A549 (cell line): ENCODE data around the gene MIEF1. TPM values are rescaled to one million over a fixed set of nuclear protein-coding genes. Genes with fewer than 3 reads are reported as not detected.

Experiments
- CBX2 ChIP-seq: fragments of 200-600 bp; sonication (generic); IDR thresholded peaks from 2 replicates; pipeline ENCODE4 v1.6.1; 2016; ENCODE audit warnings: low read depth, mild to moderate bottlenecking, borderline replicate concordance
- CTCF ChIP-seq: fragments of >200 bp; sonication (Bioruptor Twin); formaldehyde crosslinking; IDR thresholded peaks from 3 replicates; pipeline ENCODE4 v1.5.1; 2016
- EHMT2 ChIP-seq: fragments of 200-600 bp; sonication (generic); IDR thresholded peaks from 2 replicates; pipeline ENCODE4 v1.6.1; 2016; ENCODE audit warnings: antibody characterized with exemption, low read depth, mild to moderate bottlenecking, moderate library complexity
- NPAS2 ChIP-seq: fragments of 250-450 bp; sonication (Bioruptor Pico); IDR thresholded peaks from 2 replicates; pipeline ENCODE4 v1.8.0; 2022; ENCODE audit warnings: mild to moderate bottlenecking, moderate library complexity, borderline replicate concordance
- POLR2A ChIP-seq: IDR thresholded peaks from 2 replicates; pipeline ENCODE4 v1.6.1; 2012; ENCODE audit warnings: mild to moderate bottlenecking, low read length
- RNF2 ChIP-seq: fragments of 200-600 bp; sonication (generic); IDR thresholded peaks from 2 replicates; pipeline ENCODE4 v1.6.1; 2016; ENCODE audit warnings: low read depth, mild to moderate bottlenecking, antibody characterized with exemption, moderate library complexity, borderline replicate concordance
- polyA plus RNA-seq, 4 experiments: library from polyadenylated mRNA; depleted of rRNA in 3 of 4; stranded (reverse); fragments of >200 nt; fragmentation: RNase III in 1 of 4; extraction: RNeasy Plus Mini Kit Qiagen cat#74134 plus additional on column Dnase treatment in 1 of 4; gene quantifications; 2 replicates in 3 of 4; 3 replicates in 1 of 4; pipeline ENCODE4 v1.2.3, GENCODE V29; 2011 to 2017

The MIEF1 gene
- polyA plus RNA-seq, 2 of the 4 experiments (the other 2 are of a cell fraction): 18.8 to 20.5 TPM

- TF ChIP-seq CTCF (no peak), EHMT2 (no peak), RNF2 (no peak), CBX2 (no peak), POLR2A (no peak), NPAS2 (CRISPR knock-in tag) (no peak)
Measured at GRCh38 chr22:39567135-39567946, 65.3 kb downstream of the MIEF1 start (continued).

Other genes starting within 250 kb of the MIEF1 start
- gene RPL3, start 182.7 kb upstream of the MIEF1 start, polyA plus RNA-seq (2011; rRNA removed): 1,852 and 1,921 TPM in 2 replicates
- gene RPL3, start 182.7 kb upstream of the MIEF1 start, polyA plus RNA-seq (2017; fragmentation: RNase III; extraction: RNeasy Plus Mini Kit Qiagen cat#74134 plus additional on column Dnase treatment): 1,908 to 2,151 TPM (median 1,965 TPM) in 3 replicates
- gene SYNGR1, start 152.3 kb upstream of the MIEF1 start, polyA plus RNA-seq (2011; rRNA removed): 6.7 and 7.9 TPM in 2 replicates
- 10.9 to 14.5 TPM (median 11.7 TPM) in 3 replicates for gene SYNGR1, start 152.3 kb upstream of the MIEF1 start, polyA plus RNA-seq (2017; fragmentation: RNase III; extraction: RNeasy Plus Mini Kit Qiagen cat#74134 plus additional on column Dnase treatment)
- 10.4 and 11.3 TPM in 2 replicates for gene TAB1, start 102.5 kb upstream of the MIEF1 start, polyA plus RNA-seq (2011; rRNA removed)
- gene TAB1, start 102.5 kb upstream of the MIEF1 start, polyA plus RNA-seq (2017; fragmentation: RNase III; extraction: RNeasy Plus Mini Kit Qiagen cat#74134 plus additional on column Dnase treatment): 8.7 to 10.5 TPM (median 9.9 TPM) in 3 replicates
- 0.62 and 0.65 TPM in 2 replicates for gene MGAT3, start 45.3 kb upstream of the MIEF1 start, polyA plus RNA-seq (2011; rRNA removed)
- gene MGAT3, start 45.3 kb upstream of the MIEF1 start, polyA plus RNA-seq (2017; fragmentation: RNase III; extraction: RNeasy Plus Mini Kit Qiagen cat#74134 plus additional on column Dnase treatment): 0.64 to 0.84 TPM (median 0.70 TPM) in 3 replicates
- 557 and 593 TPM in 2 replicates for gene ATF4, start 18.3 kb downstream of the MIEF1 start, polyA plus RNA-seq (2011; rRNA removed)
- 242 to 249 TPM (median 242 TPM) in 3 replicates for gene ATF4, start 18.3 kb downstream of the MIEF1 start, polyA plus RNA-seq (2017; fragmentation: RNase III; extraction: RNeasy Plus Mini Kit Qiagen cat#74134 plus additional on column Dnase treatment)
- 47.9 and 51.1 TPM in 2 replicates for gene RPS19BP1, start 30.5 kb downstream of the MIEF1 start, polyA plus RNA-seq (2011; rRNA removed)
- gene RPS19BP1, start 30.5 kb downstream of the MIEF1 start, polyA plus RNA-seq (2017; fragmentation: RNase III; extraction: RNeasy Plus Mini Kit Qiagen cat#74134 plus additional on column Dnase treatment): 71.8 to 74.0 TPM (median 72.0 TPM) in 3 replicates
- gene CACNA1I, start 68.5 kb downstream of the MIEF1 start, polyA plus RNA-seq (2011; rRNA removed): 0.03 and 0.07 TPM in 2 replicates
- 0.12 to 0.17 TPM (median 0.13 TPM) in 3 replicates for gene CACNA1I, start 68.5 kb downstream of the MIEF1 start, polyA plus RNA-seq (2017; fragmentation: RNase III; extraction: RNeasy Plus Mini Kit Qiagen cat#74134 plus additional on column Dnase treatment)